Uterus (tissue), 2 donors: ENCODE data around the gene MIAT.

Experiments used
- CTCF ChIP-seq, 4 experiments: fragments of 200-600 bp in 2 of 4; fragments of 450-650 bp in 2 of 4; sonication (generic) in 2 of 4; IDR thresholded peaks; one replicate each; pipeline ENCODE4 v1.5.1; 2016 to 2019; ENCODE audit warnings: antibody characterized with exemption in 4 of 4, mild to moderate bottlenecking in 2 of 4, moderate library complexity in 1 of 4
- POLR2A ChIP-seq, 2 donors: fragments of 450-650 bp; IDR thresholded peaks; one replicate each; pipeline ENCODE4 v1.6.1; 2016; ENCODE audit warnings: antibody characterized with exemption in 2 of 2, mild to moderate bottlenecking in 1 of 2, moderate library complexity in 1 of 2

- TF ChIP-seq CTCF (IDR thresholded peaks at IDR 0.05) (no peak), POLR2A (IDR thresholded peaks at IDR 0.05) (no peak)
Observed at GRCh38 chr22:26707090-26707489, 49.7 kb downstream of the MIAT start.
